ENCODE data around the gene MRC1.

GRCh38 chr10:17771017-17771416 is 38.1 kb upstream of the MRC1 start:
- no peak for TF ChIP-seq ZNF274 (IDR thresholded peaks at IDR 0.05; ENCODE audit: low read depth, low read length)
- no peak for TF ChIP-seq SUZ12 (IDR thresholded peaks at IDR 0.05; ENCODE audit: extremely low read depth, insufficient read depth, insufficient read length)
- TF ChIP-seq YY1 (IDR thresholded peaks at IDR 0.05; ENCODE audit: insufficient read depth, insufficient read length), result no peak
